ES-I3 (cell line): ENCODE measurements around the gene SLC9C2.

Source experiments
- H3K36me3 ChIP-seq: 2 replicates; pipeline ENCODE4 v1.6.1; 2013; ENCODE audit warnings: mild to moderate bottlenecking, low read length, control low read depth, moderate library complexity; ENCODE audit not compliant: insufficient read depth
- H3K4me1 ChIP-seq: 2 replicates; pipeline ENCODE4 v1.6.1; 2013; ENCODE audit warnings: mild to moderate bottlenecking, control low read depth, low read length; ENCODE audit not compliant: insufficient read depth
- H3K9ac ChIP-seq: 2 replicates; pipeline ENCODE4 v1.6.1; 2013; ENCODE audit warnings: low read depth, mild to moderate bottlenecking, low read length, moderate library complexity
- H3K9me3 ChIP-seq: 2 replicates; pipeline ENCODE4 v1.6.1; 2013; ENCODE audit warnings: mild to moderate bottlenecking, low read length, moderate library complexity; ENCODE audit not compliant: control insufficient read depth, insufficient read depth

SLC9C2 gene

DNA sequence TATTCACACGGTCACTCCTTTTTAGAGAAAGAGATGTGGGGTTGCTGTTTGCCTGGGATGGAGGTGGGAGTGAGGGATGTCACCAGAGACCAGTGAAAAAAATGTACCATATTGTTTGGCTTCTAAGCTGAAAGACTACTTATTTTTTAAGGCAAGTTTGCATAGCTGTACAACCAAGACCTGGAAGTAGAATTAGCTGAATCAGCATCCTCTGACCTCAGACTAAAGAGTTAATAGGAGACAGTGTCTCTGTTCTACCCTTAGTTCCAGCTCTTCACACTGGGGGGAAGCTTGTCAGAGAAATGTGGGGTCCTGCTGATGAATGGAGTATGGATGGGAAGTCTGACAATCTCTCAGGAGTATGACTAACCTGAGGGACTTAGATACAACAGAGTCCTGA lies 41.6 kb downstream of the SLC9C2 start:
- H3K4me1 ChIP-seq = no peaks in the 10 kb centered on the region
- no peak overlapping the region for H3K9ac ChIP-seq
- no peaks in the 10 kb centered on the region for H3K36me3 ChIP-seq

DNA sequence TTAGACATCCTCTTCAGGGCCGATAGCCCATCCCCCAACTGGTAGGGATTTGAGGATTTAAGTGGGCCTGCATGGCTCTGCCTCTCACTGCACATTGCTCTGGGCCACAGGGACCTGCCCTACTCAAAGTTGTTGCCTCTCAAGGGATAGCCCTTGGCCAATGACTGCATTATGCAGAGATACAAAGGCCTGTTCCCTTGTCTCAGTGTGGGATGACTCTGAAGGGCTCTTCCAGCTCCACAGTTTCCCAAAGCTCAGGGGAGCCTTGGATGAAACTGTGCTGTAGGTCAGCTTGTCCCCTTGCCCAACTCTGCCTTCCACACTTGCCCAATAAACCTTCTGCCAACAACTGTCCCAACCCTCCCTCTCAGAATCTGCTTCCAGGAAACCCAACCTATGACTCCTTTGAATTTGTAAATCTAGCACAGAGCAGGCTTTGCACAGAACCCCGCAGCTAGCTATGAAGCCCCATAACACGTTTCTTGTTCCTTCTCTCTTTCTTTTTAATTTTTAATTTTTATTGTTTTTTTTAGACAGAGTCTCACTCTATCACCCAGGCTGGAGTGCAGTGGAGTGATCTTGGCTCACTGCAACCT lies 42.5 kb downstream of the SLC9C2 start:
- no peaks in the 10 kb centered on the region for H3K36me3 ChIP-seq

More for the DNA sequence above, 41.6 kb downstream of the SLC9C2 start:
- no peaks in the 10 kb centered on the region for H3K9me3 ChIP-seq

DNA sequence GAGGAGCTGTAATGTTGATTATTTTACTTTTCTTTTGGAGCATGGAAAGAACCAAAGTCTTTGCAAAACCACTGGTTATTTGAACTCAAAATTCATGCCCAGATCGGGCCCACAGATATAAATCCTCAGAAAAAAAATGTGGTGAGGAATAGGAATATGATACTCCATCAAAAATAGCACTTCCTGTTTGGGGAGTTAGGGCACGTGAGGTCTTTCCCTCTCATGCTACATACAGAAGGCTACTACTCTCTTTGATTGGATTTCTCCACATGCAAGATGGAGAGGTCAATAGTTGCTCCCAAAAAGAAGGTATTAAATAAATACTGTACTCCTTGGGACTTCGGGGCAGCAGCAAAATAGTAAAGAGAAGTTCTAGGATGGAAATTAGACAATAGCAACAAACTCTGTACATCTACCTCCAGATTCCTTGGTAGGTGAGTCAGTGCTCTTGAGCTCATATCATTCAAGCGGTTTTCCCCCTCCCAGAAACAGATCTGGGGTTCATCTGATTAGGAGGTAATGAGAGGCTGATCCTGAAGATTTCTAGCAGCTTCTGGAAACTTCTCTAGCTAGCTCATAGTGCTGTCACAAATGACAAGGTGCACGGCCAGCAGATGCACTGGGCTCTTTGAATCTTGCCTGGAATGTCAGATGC lies 47.1 kb downstream of the SLC9C2 start:
- Histone ChIP-seq H3K9me3 (no peaks in the 10 kb centered on the region), H3K9ac (no peak overlapping the region), H3K4me1 (no peaks in the 10 kb centered on the region), H3K36me3 (no peaks in the 10 kb centered on the region)

More for the DNA sequence above, 42.5 kb downstream of the SLC9C2 start:
- no peaks in the 10 kb centered on the region for H3K4me1 ChIP-seq
- no peak overlapping the region for H3K9ac ChIP-seq
- no peaks in the 10 kb centered on the region for H3K9me3 ChIP-seq

DNA sequence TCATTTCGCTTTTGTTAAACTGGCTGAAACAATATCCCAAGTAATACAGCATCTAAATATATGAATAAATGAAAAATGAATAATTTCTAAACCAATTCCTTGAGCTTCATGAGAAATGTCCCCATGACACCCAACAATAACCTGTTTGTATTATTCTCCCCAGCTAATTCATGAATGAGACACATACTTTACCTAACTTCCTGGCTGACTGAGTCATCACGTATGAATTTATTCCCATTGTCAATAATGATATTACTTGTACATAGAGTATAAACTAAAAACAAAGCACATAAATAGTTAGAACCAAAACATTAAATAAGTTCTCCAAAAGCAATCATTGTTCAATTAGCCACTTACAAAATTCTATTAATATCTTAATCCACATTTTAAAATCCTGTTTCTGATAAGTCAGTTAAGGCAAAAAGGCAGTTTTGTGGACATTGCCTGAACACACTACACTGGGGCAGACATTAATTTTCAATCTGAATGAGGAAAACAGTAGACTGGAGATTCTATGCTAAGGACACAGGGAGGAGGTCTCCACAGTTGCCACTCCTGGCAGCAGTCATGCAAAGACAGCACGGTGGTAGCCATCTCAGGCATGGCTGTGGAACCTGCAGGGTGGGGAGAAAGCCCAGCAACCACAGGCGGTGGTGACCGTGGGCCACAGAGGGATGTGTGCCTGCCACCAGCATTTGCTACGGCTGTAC lies 48.2 kb downstream of the SLC9C2 start:
- Histone ChIP-seq H3K9ac (no peak overlapping the region), H3K9me3 (no peaks in the 10 kb centered on the region), H3K36me3 (no peaks in the 10 kb centered on the region), H3K4me1 (no peaks in the 10 kb centered on the region)

GRCh38 chr1:173554089-173554488 lies 48.8 kb downstream of the SLC9C2 start:
- H3K9me3 ChIP-seq = no peaks in the 10 kb centered on the region

GRCh38 chr1:173553312-173553711 lies 49.6 kb downstream of the SLC9C2 start:
- Histone ChIP-seq H3K4me1 (no peaks in the 10 kb centered on the region), H3K36me3 (no peaks in the 10 kb centered on the region), H3K9me3 (no peaks in the 10 kb centered on the region), H3K9ac (no peak overlapping the region)

More at GRCh38 chr1:173554089-173554488, 48.8 kb downstream of the SLC9C2 start:
- Histone ChIP-seq H3K36me3 (no peaks in the 10 kb centered on the region), H3K9ac (no peak overlapping the region), H3K4me1 (no peaks in the 10 kb centered on the region)

- no peak overlapping the region for H3K9ac ChIP-seq
- no peaks in the 10 kb centered on the region for H3K4me1 ChIP-seq
- no peaks in the 10 kb centered on the region for H3K36me3 ChIP-seq
- H3K9me3 ChIP-seq = no peaks in the 10 kb centered on the region
These were observed 51.2 kb downstream of the SLC9C2 start for GRCh38 chr1:173551699-173552098.

DNA sequence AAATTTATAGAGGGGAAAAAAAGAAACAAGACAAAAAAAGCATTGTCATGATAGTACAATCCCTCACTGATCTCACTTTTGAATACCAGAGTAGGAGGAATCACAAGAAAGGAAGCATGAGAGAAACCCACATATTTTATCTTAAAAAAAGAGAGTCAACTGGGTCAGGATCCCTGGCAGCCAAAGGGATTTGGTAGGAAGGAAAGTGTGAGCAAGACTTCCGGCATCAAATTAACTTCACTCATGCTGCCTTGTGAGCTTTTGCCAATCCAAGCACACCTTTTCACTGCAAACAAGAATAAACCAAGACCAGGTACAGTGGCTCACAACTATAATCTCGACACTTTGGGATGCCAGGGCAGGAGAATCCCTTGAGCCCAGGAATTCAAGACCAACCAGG lies 53.1 kb downstream of the SLC9C2 start:
- H3K9ac ChIP-seq = no peak overlapping the region
- no peaks in the 10 kb centered on the region for H3K4me1 ChIP-seq
- no peaks in the 10 kb centered on the region for H3K9me3 ChIP-seq
- H3K36me3 ChIP-seq = no peaks in the 10 kb centered on the region

DNA sequence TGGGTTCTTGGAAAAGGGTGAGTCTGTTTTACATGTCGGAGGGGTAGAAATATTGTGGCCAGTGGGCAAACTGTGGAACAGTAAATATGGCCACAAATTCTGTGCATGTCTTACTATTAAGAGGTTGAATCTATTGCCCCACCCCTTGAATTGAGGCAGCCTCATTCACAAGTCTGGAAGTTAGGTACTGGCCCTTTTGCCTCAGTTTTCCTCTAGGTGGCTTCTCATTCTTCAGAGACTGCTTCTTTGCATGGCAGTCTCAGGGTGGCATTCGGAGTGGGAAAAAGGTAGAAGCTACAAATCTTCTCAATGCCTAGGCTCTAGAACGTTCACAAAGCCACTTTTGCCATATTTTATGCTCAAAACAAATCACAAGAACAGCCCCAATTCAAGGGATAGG lies 57.2 kb downstream of the SLC9C2 start:
- H3K36me3 ChIP-seq = no peaks in the 10 kb centered on the region
- H3K9me3 ChIP-seq = no peaks in the 10 kb centered on the region
- no peaks in the 10 kb centered on the region for H3K4me1 ChIP-seq
- H3K9ac ChIP-seq = no peak overlapping the region

DNA sequence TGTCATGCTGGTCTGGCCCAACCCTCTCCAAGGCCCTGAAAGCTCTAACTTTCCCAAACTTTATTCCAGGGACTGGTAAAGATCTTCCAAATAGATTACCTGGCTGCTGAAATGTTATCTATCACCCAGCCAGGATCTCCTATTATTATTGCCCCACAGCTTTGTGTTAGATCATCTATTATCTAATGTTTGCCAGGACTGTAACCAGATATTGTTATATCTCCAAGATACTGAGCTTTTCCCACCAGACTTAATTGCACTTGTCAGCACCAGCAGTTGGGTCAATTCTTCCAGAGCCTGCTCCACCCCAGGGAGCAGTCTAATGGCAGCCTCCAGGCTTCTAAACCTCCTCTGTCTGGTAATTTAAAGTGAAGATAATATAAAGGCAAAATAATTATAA lies 66.6 kb downstream of the SLC9C2 start:
- peaks cover 5% of the 10 kb centered on the region; the same call in 1 of the 2 replicates for H3K4me1 ChIP-seq
- no peaks in the 10 kb centered on the region for H3K36me3 ChIP-seq
- no peak overlapping the region for H3K9ac ChIP-seq
- H3K9me3 ChIP-seq = no peaks in the 10 kb centered on the region

DNA sequence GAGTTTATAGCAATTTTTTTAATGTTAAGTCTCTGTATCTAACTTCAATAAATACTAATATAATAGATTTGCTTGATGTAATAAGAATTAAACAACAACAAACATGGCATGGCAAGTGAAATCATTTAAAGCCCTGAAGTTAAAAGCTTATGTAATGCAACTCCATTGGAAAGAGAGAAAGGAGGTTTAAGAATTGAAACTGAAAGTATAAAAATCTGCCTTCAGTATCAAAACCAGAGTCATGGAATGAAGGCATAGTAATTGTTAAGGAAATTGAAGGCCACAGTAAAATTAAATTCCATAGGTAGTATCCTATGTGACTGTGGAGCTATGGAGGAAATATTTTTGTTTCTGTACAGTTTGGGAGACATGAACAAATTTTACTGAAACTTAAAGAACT lies 70.6 kb downstream of the SLC9C2 start:
- H3K9ac ChIP-seq = no peak overlapping the region
- H3K9me3 ChIP-seq = no peaks in the 10 kb centered on the region
- H3K36me3 ChIP-seq = no peaks in the 10 kb centered on the region
- H3K4me1 ChIP-seq = peaks cover 35% of the 10 kb centered on the region

GRCh38 chr1:173530795-173531693 lies 71.8 kb downstream of the SLC9C2 start:
- peaks cover 35% of the 10 kb centered on the region for H3K4me1 ChIP-seq
- no peak overlapping the region for H3K9ac ChIP-seq
- H3K36me3 ChIP-seq = no peaks in the 10 kb centered on the region
- H3K9me3 ChIP-seq = no peaks in the 10 kb centered on the region

GRCh38 chr1:173529106-173529505 lies 73.8 kb downstream of the SLC9C2 start:
- no peak overlapping the region for H3K9ac ChIP-seq
- no peaks in the 10 kb centered on the region for H3K36me3 ChIP-seq

GRCh38 chr1:173527151-173527826 lies 75.6 kb downstream of the SLC9C2 start:
- no peaks in the 10 kb centered on the region for H3K9me3 ChIP-seq
- no peak overlapping the region for H3K9ac ChIP-seq
- no peaks in the 10 kb centered on the region for H3K36me3 ChIP-seq
- peaks cover 35% of the 10 kb centered on the region for H3K4me1 ChIP-seq

More at GRCh38 chr1:173529106-173529505, 73.8 kb downstream of the SLC9C2 start:
- Histone ChIP-seq H3K4me1 (peaks cover 35% of the 10 kb centered on the region), H3K9me3 (no peaks in the 10 kb centered on the region)
